Colon (tissue), 2 donors: ENCODE measurements around the gene SRCIN1.

Source experiments
- FAIRE-seq: peaks from 2 replicates; lab custom pipeline; 2012; peaks lifted over from hg19 to GRCh38; lab: Jason Lieb, UNC
- donor health status: control.
- donor health status: control.

SRCIN1 gene

GRCh38 chr17:38598536-38598935, 7.2 kb downstream of the SRCIN1 start:
- no peak for FAIRE-seq

GRCh38 chr17:38597375-38597774, 8.4 kb downstream of the SRCIN1 start:
- FAIRE-seq = no peak

- no peak for FAIRE-seq
Observed at GRCh38 chr17:38596651-38597050, 9.1 kb downstream of the SRCIN1 start.

- no peak for FAIRE-seq
Observed at GRCh38 chr17:38595892-38596291, 9.9 kb downstream of the SRCIN1 start.

- FAIRE-seq = no peak
Observed at GRCh38 chr17:38594152-38594551, 11.6 kb downstream of the SRCIN1 start.

GRCh38 chr17:38592487-38592886, 13.3 kb downstream of the SRCIN1 start:
- FAIRE-seq = no peak

- FAIRE-seq = no peak
Observed at GRCh38 chr17:38591759-38592241, 14.0 kb downstream of the SRCIN1 start.

- FAIRE-seq = no peak
Observed at GRCh38 chr17:38590988-38591758, 14.6 kb downstream of the SRCIN1 start.

GRCh38 chr17:38589462-38590114, 16.2 kb downstream of the SRCIN1 start:
- no peak for FAIRE-seq

- no peak for FAIRE-seq
Observed at GRCh38 chr17:38588788-38589174, 17.0 kb downstream of the SRCIN1 start.

- no peak for FAIRE-seq
Observed at GRCh38 chr17:38587947-38588787, 17.6 kb downstream of the SRCIN1 start.

GRCh38 chr17:38587203-38587602, 18.5 kb downstream of the SRCIN1 start:
- no peak for FAIRE-seq

GRCh38 chr17:38586788-38587187, 19.0 kb downstream of the SRCIN1 start:
- no peak for FAIRE-seq

- no peak for FAIRE-seq
Observed at GRCh38 chr17:38585918-38586529, 19.7 kb downstream of the SRCIN1 start.

GRCh38 chr17:38585056-38585917, 20.5 kb downstream of the SRCIN1 start:
- no peak for FAIRE-seq

- no peak for FAIRE-seq
Observed at GRCh38 chr17:38584350-38584925, 21.3 kb downstream of the SRCIN1 start.

- FAIRE-seq = no peak
Observed at GRCh38 chr17:38583828-38584349, 21.9 kb downstream of the SRCIN1 start.

GRCh38 chr17:38583176-38583575, 22.6 kb downstream of the SRCIN1 start:
- FAIRE-seq = no peak

GRCh38 chr17:38582069-38582468, 23.7 kb downstream of the SRCIN1 start:
- no peak for FAIRE-seq

GRCh38 chr17:38579934-38580333, 25.8 kb downstream of the SRCIN1 start:
- no peak for FAIRE-seq

- no peak for FAIRE-seq
Observed at GRCh38 chr17:38579083-38579480, 26.7 kb downstream of the SRCIN1 start.
